Measurements from ENCODE around the gene OVCH1. TPM values are rescaled to one million over a fixed set of nuclear protein-coding genes. Genes with fewer than 3 reads are reported as not detected.

The OVCH1 gene
- total RNA-seq, 1 donor from 2014 or later, result not detected

GRCh38 chr12:29537298-29537697, 39.8 kb upstream of the OVCH1 start:
- DNase-seq (ENCODE audit: low read depth) (peak; percentile 90), FAIRE-seq (no peak)
- no peaks in the 10 kb centered on the region for H3K27me3 ChIP-seq (ENCODE audit: control insufficient read depth, insufficient read depth, low read length)
- no peaks in the 10 kb centered on the region for H3K36me3 ChIP-seq (ENCODE audit: control insufficient read depth, insufficient read depth, low read length)
- no peak overlapping the region for H3K4me3 ChIP-seq (ENCODE audit: low read depth, low read length)
- no peak for TF ChIP-seq CTCF (IDR thresholded peaks at IDR 0.05; ENCODE audit: insufficient read depth, low read length, severe bottlenecking)

GRCh38 chr12:29534935-29535334, 37.4 kb upstream of the OVCH1 start:
- FAIRE-seq (no peak), DNase-seq (ENCODE audit: low read depth) (no peak)
- Histone ChIP-seq H3K36me3 (ENCODE audit: control insufficient read depth, insufficient read depth, low read length) (no peaks in the 10 kb centered on the region), H3K27me3 (ENCODE audit: control insufficient read depth, insufficient read depth, low read length) (no peaks in the 10 kb centered on the region), H3K4me3 (ENCODE audit: low read depth, low read length) (no peak overlapping the region)
- TF ChIP-seq CTCF (IDR thresholded peaks at IDR 0.05; ENCODE audit: insufficient read depth, low read length, severe bottlenecking), result no peak

GRCh38 chr12:29533815-29534489, 36.5 kb upstream of the OVCH1 start:
- no peaks in the 10 kb centered on the region for H3K36me3 ChIP-seq (ENCODE audit: control insufficient read depth, insufficient read depth, low read length)
- no peak overlapping the region for H3K4me3 ChIP-seq (ENCODE audit: low read depth, low read length)
- DNase-seq (ENCODE audit: low read depth) (no peak), FAIRE-seq (no peak)
- no peaks in the 10 kb centered on the region for H3K27me3 ChIP-seq (ENCODE audit: control insufficient read depth, insufficient read depth, low read length)
- TF ChIP-seq CTCF (IDR thresholded peaks at IDR 0.05; ENCODE audit: insufficient read depth, low read length, severe bottlenecking), result no peak

- H3K4me3 ChIP-seq (ENCODE audit: low read depth, low read length), result no peak overlapping the region
- no peak for TF ChIP-seq CTCF (IDR thresholded peaks at IDR 0.05; ENCODE audit: insufficient read depth, low read length, severe bottlenecking)
- H3K27me3 ChIP-seq (ENCODE audit: control insufficient read depth, insufficient read depth, low read length), result no peaks in the 10 kb centered on the region
- DNase-seq (ENCODE audit: low read depth) (no peak), FAIRE-seq (no peak)
- no peaks in the 10 kb centered on the region for H3K36me3 ChIP-seq (ENCODE audit: control insufficient read depth, insufficient read depth, low read length)
Measured at GRCh38 chr12:29531471-29531870, 34.0 kb upstream of the OVCH1 start.

GRCh38 chr12:29530436-29530835, 33.0 kb upstream of the OVCH1 start:
- no peak for FAIRE-seq

More at GRCh38 chr12:29530436-29530835, 33.0 kb upstream of the OVCH1 start:
- no peak overlapping the region for H3K4me3 ChIP-seq (ENCODE audit: low read depth, low read length)
- no peak for TF ChIP-seq CTCF (IDR thresholded peaks at IDR 0.05; ENCODE audit: insufficient read depth, low read length, severe bottlenecking)
- no peaks in the 10 kb centered on the region for H3K36me3 ChIP-seq (ENCODE audit: control insufficient read depth, insufficient read depth, low read length)
- DNase-seq (ENCODE audit: low read depth), result no peak
- H3K27me3 ChIP-seq (ENCODE audit: control insufficient read depth, insufficient read depth, low read length), result no peaks in the 10 kb centered on the region
